Heart left ventricle (tissue), 13 donors: Measurements from ENCODE around the gene CFAP45.

ENCODE experiments used
- POLR2A ChIP-seq, 2 donors: fragments of 450-650 bp; IDR thresholded peaks; one replicate each; pipeline ENCODE4 v1.6.1; 2017; ENCODE audit warnings: antibody characterized with exemption in 2 of 2, mild to moderate bottlenecking in 2 of 2, moderate library complexity in 2 of 2
- TF ChIP-seq, protein P1 (sequence below), 12 donors: fragments of 200-600 bp; sonication (generic) in 4 of 12; IDR thresholded peaks; one replicate each; pipeline versions ENCODE4 v1.5.0 to v1.8.0; 2018 to 2022; ENCODE audit warnings: antibody characterized with exemption in 12 of 12, mild to moderate bottlenecking in 5 of 12
- donor health status: ischemic (EF 13 %, LVEDD 7.1; RV severe dilation, severe dysfunction).
- donor health status: DM: no; HTN: yes; CAD: no.
- donor health status: DM: no; HTN: no; CAD: no.
- donor health status: ischemic (EF 25% LVEDD 6.9; RV normal size, moderate dysfunction).
- donor health status: ischemic (EF 25% LVEDD 5.7; RV mildly dilated, moderate dysfunction).
- donor health status: ischemic (EF 35%, LVEDD 5.7; RV mildly dilated, moderate dysfunction).
- donor health status: nonischemic (EF 11% LVEDD 7.7; RV severe dilation, severe dysfunction).
- donor health status: DM: yes; HTN: yes; CAD: no.
- donor health status: PGD.
- donor health status: ischemic (EF 29% LVEDD 5.4; RV normal size, mild dysfunction).
- donor health status: nonischemic (EF 23%, LVEDD 6.1; RV moderate dilation, normal function).

DNA sequence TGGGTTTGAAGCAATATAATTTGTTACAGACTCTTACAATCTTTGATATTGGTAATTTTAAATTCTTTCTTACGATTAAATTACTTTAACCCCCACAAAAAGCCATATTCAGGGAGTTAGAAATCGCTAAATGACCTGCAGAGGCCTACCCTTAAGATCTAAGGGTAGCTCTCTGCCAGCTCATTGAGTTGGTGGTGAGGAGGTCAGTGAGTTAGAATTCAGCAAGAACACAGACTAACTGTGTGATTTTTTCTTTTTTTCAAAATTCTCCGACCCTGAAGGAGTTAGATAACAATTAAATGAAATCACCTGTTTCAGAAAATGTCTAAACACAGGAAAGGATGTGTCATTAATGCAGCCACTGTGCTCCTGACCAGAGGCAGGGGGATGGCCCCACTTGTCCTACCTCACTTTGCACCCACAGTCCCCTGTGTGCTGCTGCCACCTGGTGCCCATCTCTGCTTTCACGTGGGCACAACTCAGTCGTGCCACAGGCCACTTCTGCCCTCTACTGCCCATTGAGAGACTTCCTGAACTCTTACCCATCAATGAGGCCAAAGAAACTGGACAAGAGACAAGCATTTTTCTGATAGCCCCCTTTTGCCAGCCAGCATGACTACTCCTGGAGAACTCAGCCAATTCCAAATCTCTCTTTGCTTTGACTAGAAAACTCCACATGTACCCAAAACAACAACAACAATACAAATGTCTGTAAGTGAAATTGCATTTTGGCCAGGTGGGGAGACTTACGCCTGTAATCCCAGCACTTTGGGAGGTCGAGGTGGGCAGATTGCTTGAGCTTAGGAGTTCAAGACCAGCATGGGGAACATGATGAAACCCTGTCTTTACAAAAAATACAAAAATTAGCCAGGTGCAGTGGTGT lies 8.4 kb downstream of the CFAP45 start:
- TF ChIP-seq, protein P1, sequence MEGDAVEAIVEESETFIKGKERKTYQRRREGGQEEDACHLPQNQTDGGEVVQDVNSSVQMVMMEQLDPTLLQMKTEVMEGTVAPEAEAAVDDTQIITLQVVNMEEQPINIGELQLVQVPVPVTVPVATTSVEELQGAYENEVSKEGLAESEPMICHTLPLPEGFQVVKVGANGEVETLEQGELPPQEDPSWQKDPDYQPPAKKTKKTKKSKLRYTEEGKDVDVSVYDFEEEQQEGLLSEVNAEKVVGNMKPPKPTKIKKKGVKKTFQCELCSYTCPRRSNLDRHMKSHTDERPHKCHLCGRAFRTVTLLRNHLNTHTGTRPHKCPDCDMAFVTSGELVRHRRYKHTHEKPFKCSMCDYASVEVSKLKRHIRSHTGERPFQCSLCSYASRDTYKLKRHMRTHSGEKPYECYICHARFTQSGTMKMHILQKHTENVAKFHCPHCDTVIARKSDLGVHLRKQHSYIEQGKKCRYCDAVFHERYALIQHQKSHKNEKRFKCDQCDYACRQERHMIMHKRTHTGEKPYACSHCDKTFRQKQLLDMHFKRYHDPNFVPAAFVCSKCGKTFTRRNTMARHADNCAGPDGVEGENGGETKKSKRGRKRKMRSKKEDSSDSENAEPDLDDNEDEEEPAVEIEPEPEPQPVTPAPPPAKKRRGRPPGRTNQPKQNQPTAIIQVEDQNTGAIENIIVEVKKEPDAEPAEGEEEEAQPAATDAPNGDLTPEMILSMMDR (IDR thresholded peaks at IDR 0.05): peak; percentile 84 to 98 (median 90)
- TF ChIP-seq POLR2A (IDR thresholded peaks at IDR 0.05): no peak
